ENCODE data around the gene LIPC.

LIPC gene

DNA sequence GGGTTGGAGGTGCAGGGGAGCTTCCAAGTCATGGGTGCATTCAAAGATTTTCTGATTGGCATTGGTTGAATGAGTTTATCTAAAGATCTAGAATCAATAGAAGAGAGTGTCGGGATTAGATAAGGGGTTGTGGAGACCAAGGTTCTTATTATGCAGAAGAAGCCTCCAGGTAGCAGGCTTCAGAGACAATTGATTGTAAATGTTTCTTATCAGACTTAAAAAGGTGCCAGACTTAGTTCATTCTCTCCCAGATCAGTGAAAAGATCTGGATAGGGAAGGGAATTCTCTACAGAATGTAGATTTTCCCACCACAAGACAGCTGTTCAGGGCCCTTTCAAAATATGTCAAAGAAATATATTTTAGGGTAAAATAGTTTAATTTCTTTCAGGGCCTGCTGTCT, 129.5 kb downstream of the LIPC start:
- DNase-seq = no peak

DNA sequence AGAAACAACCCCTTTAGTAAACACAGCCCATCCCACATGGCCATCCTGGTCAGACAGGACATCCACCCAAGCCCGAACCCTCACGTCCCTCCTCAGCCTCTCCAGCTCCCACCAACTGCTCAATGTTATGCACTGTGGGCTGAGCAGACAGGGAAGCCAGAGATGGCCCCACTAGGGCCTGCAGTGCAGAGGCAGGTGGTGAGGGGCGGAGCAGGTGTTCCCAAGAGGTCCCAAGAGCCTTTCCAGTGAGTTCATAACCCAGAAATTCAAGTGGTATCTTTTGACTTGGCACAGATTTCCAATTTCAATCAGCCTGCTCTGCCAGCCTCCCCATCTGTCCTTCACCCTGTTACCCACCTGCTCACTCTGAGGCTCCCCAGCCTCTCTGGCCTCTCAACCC, 130.3 kb downstream of the LIPC start:
- DNase-seq = no peak

DNA sequence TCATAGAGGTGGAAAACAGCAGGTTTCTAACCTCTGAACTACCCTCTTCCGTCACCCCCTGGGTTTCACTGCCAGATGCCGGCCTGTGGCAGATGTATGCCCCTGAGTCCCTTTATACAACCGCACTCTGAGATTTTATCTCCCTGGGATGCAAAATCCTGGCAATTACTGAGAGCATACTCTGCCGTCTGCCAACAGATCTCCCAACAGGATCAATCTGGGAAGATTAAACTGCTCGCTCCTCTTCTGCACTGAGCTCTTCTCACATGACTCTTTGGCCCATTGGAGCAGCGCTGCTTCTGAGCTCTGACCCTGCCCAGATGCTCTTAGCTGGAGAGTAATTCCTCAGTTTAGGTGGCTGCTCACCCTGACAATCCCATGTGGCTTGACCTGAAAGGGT, 133.2 kb downstream of the LIPC start:
- DNase-seq = no peak

DNA sequence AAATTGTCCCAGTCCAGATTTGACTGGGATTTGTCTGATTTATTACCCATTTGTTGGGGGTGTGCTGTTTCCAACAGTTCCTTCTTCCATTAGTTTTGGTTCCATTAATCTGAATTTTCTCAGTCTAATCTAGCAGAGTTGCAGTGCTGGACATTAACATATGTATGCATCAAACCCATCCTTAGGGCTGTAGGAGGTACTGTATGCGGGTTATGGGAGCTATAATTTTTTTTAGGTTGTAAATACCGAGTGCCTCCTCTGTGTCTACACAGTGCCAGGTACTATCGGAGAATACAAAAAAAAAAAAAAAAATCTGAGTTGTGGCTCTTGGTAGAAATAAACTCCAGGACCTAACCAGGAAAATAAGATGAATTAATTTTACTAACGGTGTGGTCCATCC, 133.8 kb downstream of the LIPC start:
- DNase-seq = no peak

DNA sequence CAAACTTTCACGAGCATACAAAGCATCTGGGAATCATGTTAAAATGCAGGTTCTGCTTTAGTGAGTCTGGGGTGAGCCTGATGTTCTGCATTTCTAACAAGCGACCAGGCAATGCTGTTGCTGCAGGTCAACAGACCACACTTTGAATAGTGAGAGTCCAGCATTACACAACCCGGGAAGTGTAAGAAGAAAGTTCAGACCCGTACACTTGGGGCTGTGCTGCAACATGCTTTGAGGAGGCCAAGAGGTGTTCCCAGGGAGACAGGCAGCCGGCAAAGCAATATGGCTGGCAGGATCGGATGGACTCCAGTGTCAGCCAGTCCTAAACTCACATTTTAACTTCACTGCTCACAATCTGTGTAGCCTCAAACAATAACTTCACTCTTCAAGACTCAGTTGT, 134.2 kb downstream of the LIPC start:
- no peak for DNase-seq

DNA sequence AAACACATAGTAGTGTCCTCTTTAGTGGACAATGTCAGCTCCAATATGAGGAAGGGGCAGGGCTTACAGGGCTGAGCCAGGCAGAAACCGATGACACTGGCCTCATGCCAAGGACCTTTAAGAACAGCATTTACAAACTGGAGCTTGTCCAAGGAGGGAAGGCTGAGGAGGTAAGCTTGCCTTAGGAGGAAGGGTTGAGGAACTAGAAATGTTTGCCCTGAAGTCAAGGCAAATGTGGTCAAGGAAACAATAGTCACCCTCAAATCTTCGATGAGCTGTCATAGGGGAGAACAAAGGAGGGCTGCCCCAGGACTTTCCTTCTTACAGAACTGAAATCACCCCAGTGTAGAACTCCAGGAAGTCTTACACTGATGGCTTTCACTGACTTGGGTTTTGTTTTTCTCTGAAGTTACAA, 136.4 kb downstream of the LIPC start:
- no peak for DNase-seq

DNA sequence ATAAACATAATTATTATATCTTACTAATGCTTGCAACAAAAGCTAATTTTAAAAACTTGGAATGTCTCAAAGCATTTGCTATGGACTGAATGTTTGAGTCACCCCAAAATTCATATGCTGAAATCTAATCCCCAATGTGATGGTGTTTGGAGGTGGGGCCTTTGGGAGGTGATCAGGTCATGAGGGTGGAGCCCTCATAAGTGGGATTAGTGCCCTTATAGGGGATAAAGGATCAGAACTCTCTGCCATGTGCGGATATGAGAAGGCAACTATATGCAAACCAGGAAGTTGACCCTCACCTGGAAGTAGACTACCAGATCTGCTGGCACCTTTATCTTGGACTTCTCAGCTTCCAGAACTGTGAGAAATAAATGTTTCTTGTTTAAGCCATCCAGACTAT, 137.7 kb downstream of the LIPC start:
- no peak for DNase-seq

DNA sequence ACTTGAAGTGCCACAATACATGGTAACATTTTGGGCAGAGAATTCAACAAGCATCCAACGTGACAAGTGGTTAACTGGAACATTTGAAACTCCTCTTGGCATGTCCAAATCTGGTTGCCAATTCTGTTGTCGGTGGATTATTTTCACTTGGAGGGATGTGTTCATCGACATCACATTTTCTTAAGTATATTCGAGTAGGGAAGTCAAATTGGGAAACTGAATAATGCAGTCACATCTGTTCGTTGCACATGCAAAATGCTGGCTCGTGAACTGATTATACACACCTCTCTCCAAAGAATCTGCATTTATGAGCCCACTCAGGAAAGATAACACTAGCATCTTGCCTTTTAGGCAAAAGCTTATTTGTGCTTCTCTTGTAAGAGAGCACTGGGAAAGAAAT, 139.7 kb downstream of the LIPC start:
- DNase-seq = no peak

DNA sequence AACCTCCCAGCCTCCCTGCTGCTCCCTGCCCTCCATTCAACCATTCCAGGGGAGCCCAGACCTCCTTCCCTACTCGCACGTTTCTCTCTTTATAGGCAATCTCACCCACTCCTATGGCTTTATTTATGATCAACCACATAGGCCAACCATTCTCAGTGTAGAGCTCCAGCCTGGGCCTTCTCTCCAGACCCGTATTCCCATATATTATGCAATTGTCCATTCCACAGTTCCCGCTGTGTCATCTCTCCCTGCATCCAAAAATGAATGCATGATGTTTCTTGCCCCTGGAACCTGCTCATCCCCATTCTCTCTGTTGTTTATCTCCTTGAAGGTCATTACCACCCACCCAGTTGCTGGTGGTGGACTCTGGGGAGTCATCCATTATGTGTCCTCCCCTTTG, 140.7 kb downstream of the LIPC start:
- no peak for DNase-seq

DNA sequence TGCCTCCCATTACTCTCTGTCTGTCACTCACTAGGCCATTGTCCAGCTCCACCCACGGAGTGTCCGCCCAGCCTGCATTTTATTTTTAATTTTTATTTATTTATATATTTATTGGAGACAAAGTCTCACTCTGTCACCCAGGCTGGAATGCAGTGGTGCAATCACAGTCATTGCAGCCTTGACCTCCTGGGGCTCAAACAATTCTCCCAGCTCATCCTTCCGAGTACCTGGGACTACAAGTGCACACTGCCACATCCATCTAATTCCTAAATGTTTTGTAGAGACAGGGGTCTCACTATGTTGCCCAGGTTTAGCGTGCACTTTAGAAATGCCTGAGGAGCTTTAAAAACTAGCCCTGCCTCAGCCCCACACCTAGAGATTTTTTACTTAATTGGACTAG, 141.5 kb downstream of the LIPC start:
- no peak for DNase-seq

DNA sequence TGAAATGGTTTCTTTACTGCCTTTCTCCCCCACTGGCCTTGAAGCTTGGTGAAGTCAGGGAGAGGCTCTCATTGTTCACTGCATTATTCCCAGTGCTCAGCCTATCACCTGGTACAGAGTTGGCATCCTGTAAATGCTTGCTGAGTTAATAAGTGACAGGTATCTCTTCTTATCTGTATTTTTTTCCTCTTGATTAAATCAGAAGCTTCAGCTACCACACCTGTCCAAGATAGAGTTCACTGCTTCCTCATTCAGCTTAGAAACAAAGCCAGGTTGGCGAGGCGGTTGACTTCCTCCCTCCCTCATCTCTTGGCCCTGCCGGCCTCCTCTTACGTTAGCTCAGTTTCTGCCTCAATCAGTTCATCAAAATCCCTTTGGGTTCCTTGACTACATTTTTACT, 142.8 kb downstream of the LIPC start:
- no peak for DNase-seq

DNA sequence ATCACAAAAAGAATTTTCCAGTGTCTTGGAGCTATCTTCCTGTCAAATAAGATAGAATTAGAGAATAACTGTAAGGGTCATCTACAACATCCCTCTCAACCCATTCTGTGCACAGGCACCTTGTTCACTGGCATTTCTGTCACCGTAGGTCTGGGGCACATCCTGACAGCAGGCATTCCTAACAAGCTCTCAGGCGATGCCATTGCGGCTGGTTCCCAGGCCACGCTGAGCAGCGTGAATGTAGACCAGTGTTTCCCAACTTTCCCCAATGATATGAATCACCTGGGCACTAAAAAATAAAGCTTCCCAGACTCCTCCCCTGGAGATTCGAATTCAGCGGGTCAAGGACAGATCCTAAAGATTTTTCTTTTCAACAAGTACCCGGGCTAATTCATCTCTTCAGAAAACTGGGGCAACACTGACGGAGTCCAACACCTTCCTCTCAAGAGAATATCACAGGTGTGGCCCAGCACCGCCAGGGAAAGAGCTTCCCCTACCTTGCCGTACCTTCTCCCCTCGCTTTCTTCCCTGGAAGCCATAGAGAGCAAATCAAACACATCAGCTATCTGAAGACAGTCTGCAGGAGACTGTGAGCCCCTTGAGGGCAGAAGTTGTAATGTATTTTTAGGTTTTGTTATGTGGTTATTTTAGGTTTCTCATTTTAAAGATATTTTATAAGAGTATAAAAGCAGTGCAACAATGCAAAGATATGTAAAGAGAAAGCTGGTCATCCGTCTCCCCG, 143.4 kb downstream of the LIPC start:
- DNase-seq = no peak

DNA sequence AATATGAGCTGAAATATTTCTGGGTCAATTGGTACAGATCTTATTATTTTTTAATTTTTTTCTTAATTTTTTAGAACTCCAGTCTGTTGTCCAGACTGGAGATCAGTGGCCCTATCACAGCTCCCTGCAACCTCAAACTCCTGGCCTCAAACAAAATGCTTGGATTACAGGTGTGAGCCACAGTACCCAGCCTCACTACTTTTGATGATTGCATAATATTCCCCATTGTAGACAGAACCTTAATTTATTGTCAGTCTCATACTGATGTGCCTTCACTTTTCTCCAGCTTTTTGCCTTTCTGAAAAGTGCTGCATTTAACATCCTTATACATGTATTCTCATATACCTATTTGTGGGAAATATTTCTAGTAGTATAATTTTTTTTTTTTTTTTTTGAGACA, 144.9 kb downstream of the LIPC start:
- no peak for DNase-seq

DNA sequence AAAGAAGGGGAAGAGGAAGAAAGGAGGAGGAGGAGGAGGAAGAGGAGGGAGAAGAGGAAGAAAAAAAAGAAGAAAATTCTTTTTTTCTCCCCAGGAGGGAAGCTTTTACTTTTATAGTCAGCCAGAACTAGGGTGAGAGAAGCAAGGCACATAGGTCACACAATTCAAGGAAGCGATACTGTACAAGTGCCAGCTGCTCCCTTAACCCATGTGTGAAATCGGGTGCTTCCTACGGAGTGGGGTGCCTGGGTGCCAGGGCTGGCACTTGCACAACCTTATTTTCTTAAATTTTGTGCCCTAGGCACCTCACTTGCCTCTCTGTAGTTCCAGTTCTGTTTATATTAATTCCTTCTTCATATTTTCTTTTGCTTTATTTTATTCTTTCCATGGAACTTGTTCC, 150.4 kb downstream of the LIPC start:
- DNase-seq = no peak

DNA sequence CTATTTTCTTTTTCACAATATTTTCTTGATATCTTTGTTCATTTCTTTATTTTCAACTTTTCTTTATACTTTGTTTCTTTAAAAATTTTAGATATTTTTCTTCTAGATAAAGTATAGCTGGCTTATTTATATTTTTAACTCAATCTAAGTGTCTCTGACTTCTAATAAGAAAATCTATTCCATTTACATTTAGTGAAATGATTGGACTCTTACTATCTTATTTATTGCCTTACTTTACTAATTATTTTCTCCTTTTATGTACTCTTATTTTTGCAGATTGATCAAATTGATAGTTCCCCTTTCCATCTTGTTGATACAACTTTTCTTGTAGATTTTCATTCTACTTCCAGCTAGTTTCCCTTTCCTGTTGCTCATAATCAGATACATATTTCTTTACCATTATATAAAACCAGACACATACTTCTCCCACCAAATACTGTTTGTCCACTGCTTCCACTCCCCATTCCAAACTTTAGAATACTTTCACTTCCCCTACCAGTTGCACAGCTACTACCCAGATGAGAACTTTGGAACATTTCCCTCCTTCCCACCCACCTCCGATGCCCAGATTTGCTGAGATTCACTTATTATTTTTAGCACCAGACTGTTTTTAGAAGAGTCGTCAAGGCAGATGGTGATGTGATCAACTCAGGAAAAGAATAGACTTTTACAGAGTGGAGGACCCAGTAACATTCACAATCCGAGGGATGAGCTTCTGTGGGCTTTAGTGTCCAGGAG, 151.5 kb downstream of the LIPC start:
- no peak for DNase-seq

DNA sequence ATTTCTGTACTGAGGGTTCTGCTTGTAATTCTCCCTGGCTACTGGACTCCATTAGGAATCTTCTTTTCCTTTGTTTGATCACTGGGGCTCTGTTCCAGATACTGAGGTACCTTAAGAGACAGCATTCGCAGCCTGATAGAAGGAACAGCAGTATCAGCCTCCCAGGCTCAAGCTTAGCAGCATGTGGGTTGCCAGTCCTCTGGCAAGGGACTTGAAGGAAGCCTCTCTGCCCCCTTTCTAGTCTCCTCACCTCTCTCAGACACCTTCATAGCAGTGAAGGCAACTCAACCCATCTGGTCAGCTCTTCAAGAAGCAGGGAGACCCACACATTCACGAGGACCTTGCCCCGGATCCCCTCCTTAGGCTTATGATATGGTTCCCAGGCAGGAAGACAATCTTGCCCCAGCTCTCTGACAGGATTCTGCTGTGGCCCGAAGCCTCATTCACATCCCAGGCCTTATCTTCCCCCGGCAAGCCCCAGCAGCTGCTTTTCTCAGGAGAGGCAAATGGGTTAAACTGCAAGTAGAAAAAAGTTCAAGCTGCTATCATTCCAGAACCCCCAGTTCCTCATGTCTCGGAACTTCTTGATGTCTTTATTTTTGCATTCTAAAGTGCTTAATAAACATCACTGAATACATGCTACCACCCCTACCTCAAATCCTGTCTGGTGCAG, 153.1 kb downstream of the LIPC start:
- DNase-seq = no peak

DNA sequence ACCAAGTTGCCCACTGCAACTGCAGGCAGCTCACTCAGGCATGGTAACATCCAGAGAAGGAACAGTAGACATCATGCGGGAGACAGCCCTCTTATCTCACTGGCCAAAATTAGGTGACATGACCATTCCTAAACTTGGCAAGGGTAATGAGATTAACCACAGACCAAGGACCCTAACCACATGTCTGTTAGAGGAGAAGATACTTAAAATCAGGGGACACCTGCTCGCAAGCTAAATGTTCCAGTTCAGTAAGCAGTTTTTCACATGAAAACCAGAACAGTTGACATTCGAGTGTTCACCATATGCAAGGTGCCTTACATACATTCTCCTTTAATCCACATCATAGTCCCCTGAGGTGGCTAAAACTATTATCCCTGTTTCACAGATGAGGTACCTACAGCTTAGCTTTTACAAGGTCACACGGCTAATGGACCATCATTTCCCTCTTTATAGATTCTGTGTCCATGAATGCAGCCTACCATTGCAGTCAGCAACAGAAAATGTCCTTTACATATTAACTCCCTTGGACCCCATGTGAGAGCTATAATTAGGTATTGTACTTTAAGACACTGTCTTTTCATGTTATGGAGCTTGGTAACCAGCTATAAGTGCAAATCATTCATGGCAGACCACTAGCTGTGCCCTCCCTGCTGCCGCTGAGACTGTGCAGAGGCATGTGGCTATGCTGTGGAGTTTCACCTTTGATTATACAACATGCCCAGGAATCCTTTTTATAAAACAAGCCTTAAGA, 154.1 kb downstream of the LIPC start:
- DNase-seq = no peak

DNA sequence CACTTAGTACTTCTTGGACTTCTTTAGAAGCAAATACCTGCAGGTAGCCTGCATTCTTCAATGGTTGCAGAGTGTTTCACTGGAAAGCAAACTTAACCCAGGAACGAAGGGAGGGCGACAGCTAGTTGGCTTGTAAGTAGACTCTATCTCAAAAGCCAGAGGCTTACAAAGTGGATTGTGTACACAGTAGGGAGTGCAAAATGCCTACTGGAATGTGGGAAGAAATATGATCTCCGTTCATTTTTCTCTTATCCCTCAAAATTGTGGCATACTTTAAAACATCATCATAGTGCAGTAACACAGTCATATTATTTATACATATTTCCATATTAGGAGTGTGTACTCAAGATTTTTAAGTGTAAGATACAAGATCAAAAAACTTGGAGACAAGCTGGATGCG, 155.7 kb downstream of the LIPC start:
- DNase-seq = no peak

DNA sequence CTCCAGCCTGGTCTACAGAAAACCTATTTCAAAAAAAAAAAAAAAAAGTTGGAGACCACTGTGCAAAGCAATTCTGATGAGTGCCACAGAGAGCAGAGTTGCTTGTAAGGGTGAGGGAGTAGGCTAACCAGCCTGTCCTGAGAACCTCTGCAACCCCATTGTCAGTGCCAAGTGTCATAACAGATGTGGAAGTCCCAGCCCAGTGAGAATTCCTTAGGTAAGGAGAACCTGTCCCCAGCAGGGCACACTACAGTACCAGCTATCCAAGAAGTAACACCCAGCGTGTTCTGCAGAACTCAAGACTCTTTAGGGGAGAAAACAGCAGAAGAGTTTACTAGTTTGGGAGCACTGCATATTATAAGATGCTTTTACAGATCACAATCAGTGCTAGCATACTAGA, 156.3 kb downstream of the LIPC start:
- no peak for DNase-seq

DNA sequence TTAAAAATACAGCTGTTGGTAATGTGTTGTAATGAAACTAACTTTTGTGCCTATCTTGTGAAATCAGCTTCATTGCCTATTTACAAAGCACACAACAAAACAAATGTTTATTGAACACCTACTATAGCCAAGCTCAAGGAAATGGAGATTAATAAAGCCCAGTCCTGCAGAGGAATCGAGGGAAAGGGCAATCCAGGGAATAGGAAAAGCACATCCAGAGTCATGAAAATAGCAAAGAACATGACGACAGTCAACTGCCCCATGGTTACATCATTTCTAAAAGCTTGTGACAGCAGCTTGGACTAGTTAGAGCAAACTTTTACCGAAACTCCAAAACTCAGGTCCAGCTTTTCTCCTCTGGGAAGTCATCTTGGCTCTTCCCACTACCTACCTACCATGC, 157.3 kb downstream of the LIPC start:
- DNase-seq = no peak

DNA sequence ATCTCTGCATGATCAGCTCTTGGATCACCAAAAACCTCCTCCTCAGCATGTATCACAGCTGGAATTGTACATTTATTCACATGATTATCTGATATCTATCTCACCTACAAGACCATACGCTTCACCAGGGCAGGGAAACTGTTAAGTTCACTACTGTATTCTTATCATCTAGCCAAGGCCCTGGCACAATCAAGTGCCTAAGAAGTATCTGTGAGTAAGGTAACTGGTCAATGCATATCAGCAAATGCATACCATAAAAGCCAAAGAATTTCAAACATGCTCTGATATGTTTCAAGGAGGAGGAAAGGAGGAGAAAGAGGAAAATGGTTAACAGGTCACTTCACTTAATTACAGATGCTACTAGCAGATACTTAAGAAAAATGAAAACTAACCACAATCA, 158.4 kb downstream of the LIPC start:
- no peak for DNase-seq

DNA sequence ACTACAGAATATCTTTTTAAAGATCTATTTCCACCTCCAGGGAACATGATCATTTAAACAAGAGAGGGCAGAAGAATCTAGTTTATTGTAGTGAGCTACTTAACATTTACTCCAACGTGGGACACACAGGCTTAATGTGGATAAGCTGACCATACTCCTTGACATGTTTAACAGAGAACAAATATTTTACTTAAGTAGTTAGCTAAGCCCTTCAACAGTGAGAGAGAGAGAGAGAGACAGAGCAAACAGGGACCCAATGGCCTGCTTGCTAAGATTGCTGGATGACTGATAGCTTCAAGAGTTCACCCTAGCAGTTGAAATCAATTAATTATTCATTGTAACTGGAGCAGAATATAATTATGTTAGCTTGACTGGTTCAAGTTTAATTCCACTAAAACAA, 159.1 kb downstream of the LIPC start:
- DNase-seq = no peak

DNA sequence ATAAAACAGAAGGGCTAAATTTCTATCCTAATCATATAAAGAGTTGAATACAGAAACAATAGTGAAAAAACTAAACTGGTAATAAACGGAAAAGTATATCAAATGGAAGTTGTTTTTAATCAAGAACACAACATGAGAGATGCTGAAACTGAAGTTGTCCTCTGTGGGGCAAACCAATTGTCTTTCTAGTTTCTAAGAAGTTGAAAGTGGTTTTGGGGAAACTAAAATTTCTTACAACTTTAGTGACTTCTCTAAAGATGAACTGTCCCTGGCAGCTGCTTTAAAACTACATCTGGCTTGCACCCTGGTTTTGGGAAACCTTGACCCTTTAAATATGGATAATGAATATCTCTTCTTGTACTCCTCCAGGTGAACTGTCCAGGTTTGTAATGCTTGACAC, 162.1 kb downstream of the LIPC start:
- DNase-seq = no peak

DNA sequence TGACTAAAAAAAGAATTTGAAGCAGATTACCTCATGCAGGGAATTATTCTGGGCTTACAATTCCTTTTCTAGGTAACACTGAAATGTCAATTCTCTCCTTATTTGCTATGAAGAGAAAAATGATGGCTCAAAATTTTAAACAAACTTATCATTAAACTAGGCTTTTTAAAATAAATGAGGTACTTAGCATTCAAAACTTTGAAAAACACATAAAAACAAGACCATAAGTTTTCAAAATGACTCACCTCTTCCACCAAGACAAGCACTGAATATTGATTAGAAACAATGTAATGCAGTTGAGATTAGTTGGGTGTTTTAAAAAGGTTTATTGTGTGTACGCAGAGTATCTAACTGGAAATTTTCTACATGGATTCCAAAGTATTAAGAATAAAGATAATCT, 163.1 kb downstream of the LIPC start:
- DNase-seq = no peak

Measured in stimulated activated CD4-positive, alpha-beta T cell treated with anti-CD3 and anti-CD28 coated beads, Interleukin-12 subunit alpha, Interleukin-12 subunit beta, amount 100 ng/mL, for 4 hours (primary cell).